Medulla oblongata (tissue), 1 donor: ENCODE data around the gene C2CD4D.
"Not testable (repeated sequence)": the region's sequence is repeated elsewhere in the genome, so short reads cannot be mapped to it uniquely, and the experiment has no call there.

Experiments used
- DNase-seq: peaks from one replicate; pipeline ENCODE4 v3.0.0-alpha.2; 2015; ENCODE audit errors: extremely low spot score

C2CD4D gene

GRCh38 chr1:151839457-151840403, at the start of gene C2CD4D:
Gene C2CD4D, minus strand, starts transcription at chr1:151839820. Its CDS starts 831 bp downstream, at chr1:151838989.
- DNase-seq, result peak; percentile 93

GRCh38 chr1:151888972-151889570, 49.5 kb upstream of the C2CD4D start:
- no peak for DNase-seq

GRCh38 chr1:151887028-151887427, 47.4 kb upstream of the C2CD4D start:
- no peak for DNase-seq

GRCh38 chr1:151885479-151885878, 45.9 kb upstream of the C2CD4D start:
- DNase-seq, result no peak

DNA sequence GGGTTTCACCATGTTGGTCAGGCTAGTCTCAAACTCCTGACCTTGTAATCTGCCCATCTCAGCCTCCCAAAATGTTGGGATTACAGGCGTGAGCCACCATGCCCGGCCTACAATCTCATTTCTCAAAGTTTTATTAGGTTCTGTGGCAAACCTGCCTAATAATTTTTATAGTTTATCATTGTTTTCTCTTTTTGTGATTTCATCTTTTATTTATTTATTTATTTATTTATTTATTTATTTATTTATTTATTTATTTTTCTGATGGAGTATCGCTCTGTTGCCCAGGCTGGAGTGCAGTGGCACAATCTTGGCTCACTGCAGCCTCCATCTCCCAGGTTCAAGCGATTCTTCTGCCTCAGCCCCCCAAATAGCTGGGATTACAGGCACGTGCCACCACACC, 45.3 kb upstream of the C2CD4D start:
- not testable (repeated sequence) for DNase-seq

GRCh38 chr1:151884445-151884844, 44.8 kb upstream of the C2CD4D start:
- not testable (repeated sequence) for DNase-seq

DNA sequence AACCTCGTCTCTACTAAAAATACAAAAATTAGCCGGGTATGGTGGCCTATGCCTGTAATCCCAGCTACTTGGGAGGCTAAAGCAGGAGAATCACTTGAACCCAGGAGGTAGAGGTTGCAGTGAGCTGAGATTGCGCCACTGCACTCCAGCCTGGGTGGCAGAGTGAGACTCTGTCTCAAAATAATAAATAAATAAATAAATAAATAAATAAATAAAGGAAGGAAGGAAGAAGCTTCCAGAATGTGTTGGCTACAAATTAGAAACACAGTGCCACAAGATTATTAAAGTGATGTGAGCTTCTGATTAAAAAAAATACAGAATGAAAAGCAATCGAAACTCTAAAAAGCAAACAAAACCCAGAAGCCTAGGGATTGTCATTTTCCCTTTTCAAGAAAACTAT, 44.3 kb upstream of the C2CD4D start:
- not testable (repeated sequence) for DNase-seq

DNA sequence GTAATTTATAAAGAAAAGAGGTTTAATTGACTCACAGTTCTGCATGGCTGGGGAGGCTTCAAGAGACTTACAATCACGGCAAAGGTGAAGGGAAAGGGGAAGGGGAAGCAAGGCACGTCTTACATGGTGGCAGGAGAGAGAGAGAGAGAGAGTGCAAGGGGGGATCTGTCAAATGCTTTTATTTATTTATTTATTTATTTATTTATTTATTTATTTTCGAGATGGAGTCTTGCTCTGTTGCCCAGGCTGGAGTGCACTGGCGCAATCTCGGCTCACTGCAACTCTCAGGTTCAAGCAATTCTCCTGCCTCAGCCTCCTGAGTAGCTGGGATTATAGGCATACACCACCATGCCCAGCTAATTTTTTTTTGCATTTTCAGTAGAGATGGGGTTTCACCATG, 43.3 kb upstream of the C2CD4D start:
- DNase-seq, result not testable (repeated sequence)

DNA sequence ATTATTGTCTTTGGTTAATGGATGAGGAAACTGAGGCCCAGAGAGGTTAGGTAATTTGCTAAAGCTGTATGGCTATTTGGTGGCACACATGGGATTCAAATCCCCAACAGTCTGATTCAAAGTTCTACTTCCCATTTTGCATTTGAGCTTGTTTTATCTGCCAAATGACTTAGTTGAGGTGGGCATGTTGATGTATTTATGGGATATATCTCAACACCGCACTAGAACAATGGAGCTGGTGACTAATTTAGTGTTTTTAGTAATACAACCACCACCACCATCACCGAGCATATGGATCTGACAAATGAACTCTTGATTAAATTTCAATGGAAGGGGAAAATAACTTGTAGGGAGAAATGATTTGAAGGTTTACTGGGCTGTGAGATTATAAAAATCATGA, 42.8 kb upstream of the C2CD4D start:
- DNase-seq, result no peak

- peak; percentile 68 for DNase-seq
These were observed 41.9 kb upstream of the C2CD4D start for GRCh38 chr1:151881479-151881878.

- DNase-seq, result no peak
These were observed 35.9 kb upstream of the C2CD4D start for GRCh38 chr1:151875419-151876097.

- DNase-seq, result not testable (repeated sequence)
These were observed 33.2 kb upstream of the C2CD4D start for GRCh38 chr1:151872776-151873175.

DNA sequence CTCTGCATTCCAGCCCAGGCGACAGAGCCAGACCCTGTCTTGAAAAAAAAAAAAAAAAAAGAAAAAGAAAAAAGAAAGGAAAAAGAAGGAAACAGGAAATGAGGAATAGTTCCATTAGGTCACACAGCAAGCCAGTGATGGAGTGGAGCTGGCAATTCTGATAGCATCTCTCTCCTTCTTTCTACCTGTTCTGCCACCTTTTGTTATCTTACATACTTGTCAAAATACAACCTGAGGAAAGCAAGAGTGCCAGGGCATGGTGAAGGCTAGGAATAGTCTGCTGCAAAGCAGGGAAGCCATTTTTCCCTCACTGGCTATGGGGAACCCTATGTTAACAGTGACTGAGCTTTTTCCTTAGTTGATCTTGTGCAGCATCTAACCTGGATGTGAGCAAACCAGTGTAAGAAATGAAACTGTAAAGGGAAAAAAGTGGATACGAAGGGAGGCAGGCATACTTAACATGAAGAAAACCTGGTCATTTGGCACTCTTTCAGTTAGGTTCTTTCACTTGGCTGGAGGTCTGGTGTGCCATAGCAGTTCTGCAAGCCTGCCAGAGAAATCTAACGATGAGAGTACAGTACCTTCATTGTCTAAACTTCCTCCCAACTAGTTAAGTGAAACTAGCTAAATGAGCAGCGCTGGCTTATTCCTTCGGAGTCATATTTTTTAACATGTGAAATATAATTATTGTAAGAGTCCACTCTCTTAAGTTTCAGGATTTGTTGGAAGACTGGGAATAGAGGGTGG, 31.8 kb upstream of the C2CD4D start:
- peak; percentile 6 for DNase-seq

DNA sequence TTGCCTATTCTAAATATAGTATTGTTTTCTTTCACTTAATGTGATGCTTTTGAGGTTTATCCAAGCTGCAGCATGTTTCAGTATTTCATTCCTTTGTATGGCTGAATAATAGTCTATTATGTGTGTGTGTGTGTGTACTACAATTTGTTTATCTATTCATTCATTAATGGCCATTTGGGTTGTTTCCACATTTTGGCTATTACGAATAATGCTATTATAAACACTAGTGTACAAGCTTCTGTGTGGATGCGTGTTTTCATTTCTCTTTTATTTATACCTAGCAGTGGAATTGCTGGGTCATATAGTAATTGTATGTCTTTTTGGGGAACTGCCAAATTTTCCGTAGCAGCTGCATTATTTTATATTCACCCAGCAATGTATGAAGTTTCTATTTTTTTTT, 28.9 kb upstream of the C2CD4D start:
- peak; percentile 21 for DNase-seq

- DNase-seq, result no peak
These were observed 28.3 kb upstream of the C2CD4D start for GRCh38 chr1:151867765-151868411.

GRCh38 chr1:151867321-151867720, 27.7 kb upstream of the C2CD4D start:
- DNase-seq, result no peak

DNA sequence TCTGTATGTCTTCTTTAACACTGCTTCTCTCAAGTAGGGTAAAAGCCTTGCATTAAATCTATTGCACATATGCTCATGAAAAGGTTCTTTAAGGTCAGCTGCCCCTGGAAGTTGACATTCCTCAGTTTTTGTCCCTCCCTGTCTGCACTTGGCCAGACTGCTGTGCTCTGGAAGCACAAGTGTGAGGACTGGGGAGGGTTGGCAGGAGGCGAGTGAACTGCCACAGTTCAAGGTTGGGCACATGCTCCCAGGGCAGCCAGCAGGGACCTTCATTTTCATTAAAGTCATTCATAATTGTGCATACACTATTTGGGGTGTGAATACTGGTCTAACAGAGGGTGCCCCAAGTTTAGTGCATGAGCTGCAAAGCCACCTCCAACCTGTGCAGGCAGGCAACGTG, 24.8 kb upstream of the C2CD4D start:
- DNase-seq, result no peak

GRCh38 chr1:151862604-151863003, 23.0 kb upstream of the C2CD4D start:
- no peak for DNase-seq

GRCh38 chr1:151860504-151861187, 21.0 kb upstream of the C2CD4D start:
- no peak for DNase-seq

GRCh38 chr1:151859891-151860293, 20.3 kb upstream of the C2CD4D start:
- DNase-seq, result no peak
